ENCODE measurements around the gene MAPK4.

Gene MAPK4

DNA sequence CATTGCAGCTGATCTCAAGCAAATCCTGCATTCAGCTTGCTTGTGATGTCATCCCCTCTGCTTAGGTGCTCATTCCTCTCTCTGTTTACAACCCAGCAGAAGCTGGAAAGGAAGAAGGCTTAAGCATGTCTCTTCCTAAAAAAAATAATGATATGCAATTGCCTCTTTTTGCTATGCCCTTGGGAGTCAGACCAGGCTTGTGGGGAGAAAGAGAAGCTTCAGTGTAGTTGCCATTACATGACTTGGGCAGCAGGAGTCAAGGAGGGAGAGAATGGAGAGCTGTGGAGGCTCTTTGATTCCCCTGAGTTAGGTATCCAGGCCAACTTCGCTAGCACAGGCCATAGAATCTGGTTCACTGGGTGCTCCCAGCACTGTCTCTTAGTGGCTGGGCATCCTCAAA is 101.1 kb downstream of the MAPK4 start:
- Mint-ChIP-seq H3K36me3 (ENCODE audit: low read depth) (no peaks in the 10 kb centered on the region), H3K27me3 (ENCODE audit: low read depth) (peaks cover 3% of the 10 kb centered on the region), H3K4me3 (no peak overlapping the region), H3K4me1 (ENCODE audit: low read depth) (no peaks in the 10 kb centered on the region), H3K27ac (no peak overlapping the region), H3K9me3 (peaks cover 6% of the 10 kb centered on the region)

DNA sequence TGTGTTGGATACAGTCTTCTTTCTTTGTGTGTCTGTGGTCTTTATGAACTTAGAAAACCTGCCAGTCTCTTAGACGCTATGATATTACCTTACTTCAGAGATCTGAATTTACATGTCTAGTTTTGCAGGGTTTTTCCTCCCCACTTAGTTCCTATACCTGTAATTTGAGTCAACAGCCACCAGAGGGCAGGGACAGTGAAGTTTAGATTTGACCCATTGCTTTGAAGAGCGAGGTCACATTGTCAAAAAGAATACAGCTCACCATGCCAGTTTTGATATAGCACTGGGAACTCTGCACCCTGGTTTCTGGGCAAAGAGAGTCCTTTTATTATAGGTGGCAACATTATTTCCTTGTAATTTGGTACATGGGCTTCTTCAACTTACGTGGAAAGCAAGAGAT is 102.3 kb downstream of the MAPK4 start:
- no peaks in the 10 kb centered on the region for H3K4me1 Mint-ChIP-seq (ENCODE audit: low read depth)
- no peak overlapping the region for H3K4me3 Mint-ChIP-seq
- H3K36me3 Mint-ChIP-seq (ENCODE audit: low read depth), result no peaks in the 10 kb centered on the region
- peaks cover 6% of the 10 kb centered on the region for H3K9me3 Mint-ChIP-seq
- no peak overlapping the region for H3K27ac Mint-ChIP-seq
- H3K27me3 Mint-ChIP-seq (ENCODE audit: low read depth), result peaks cover 3% of the 10 kb centered on the region

DNA sequence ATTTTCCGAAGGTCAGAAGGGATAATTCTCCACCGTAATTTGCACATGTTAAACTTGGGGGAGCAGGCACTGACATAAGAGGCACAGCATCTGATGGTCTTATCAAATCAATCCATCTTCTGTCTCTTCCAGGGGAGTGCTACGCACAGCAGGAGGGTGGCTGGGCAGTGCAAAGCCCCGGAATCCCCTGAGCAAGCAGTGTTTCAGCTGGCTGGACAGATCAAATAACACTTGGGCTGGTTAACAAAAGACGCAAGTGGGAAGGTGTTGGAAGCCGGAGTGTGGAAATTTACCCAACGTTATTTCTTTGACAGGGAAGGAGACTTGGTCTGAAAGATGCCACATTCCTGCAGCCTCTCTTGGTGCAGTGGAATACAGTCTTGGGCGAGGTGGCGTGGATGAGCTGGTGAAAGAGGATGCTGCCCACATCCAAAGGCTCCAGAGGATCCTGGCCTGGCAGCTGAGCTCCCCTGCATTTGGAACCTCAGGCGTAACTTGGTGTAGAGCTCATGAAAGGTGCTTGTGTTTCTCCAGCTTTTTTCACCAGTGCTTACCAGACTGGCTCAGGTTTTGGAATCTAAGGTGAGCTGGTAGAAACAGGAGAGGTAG is 103.0 kb downstream of the MAPK4 start:
- Mint-ChIP-seq H3K4me1 (ENCODE audit: low read depth) (no peaks in the 10 kb centered on the region), H3K27me3 (ENCODE audit: low read depth) (peaks cover 3% of the 10 kb centered on the region), H3K4me3 (no peak overlapping the region), H3K27ac (no peak overlapping the region), H3K36me3 (ENCODE audit: low read depth) (no peaks in the 10 kb centered on the region), H3K9me3 (peaks cover 6% of the 10 kb centered on the region)

DNA sequence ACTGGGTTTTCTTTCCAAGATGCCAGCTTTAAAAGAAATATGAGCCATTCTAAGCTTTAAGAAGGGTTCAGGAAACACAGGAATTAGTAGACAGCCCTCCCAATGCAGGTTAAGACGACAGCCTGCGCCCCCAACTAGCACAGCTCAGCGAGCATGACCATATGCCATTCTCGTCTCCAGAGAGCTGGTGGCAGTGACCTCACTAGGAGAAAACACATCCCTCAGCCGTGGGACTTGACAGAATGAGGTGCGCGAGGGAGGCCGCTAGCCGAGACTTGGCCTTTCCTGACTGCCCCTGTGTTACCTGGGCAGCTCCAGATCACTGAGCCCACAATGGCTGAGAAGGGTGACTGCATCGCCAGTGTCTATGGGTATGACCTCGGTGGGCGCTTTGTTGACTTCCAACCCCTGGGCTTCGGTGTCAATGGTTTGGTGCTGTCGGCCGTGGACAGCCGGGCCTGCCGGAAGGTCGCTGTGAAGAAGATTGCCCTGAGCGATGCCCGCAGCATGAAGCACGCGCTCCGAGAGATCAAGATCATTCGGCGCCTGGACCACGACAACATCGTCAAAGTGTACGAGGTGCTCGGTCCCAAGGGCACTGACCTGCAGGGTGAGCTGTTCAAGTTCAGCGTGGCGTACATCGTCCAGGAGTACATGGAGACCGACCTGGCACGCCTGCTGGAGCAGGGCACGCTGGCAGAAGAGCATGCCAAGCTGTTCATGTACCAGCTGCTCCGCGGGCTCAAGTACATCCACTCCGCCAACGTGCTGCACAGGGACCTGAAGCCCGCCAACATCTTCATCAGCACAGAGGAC is 103.9 kb downstream of the MAPK4 start:
- Mint-ChIP-seq H3K27me3 (ENCODE audit: low read depth) (peaks cover 3% of the 10 kb centered on the region), H3K9me3 (peaks cover 6% of the 10 kb centered on the region), H3K36me3 (ENCODE audit: low read depth) (no peaks in the 10 kb centered on the region), H3K27ac (no peak overlapping the region), H3K4me3 (no peak overlapping the region), H3K4me1 (ENCODE audit: low read depth) (no peaks in the 10 kb centered on the region)

DNA sequence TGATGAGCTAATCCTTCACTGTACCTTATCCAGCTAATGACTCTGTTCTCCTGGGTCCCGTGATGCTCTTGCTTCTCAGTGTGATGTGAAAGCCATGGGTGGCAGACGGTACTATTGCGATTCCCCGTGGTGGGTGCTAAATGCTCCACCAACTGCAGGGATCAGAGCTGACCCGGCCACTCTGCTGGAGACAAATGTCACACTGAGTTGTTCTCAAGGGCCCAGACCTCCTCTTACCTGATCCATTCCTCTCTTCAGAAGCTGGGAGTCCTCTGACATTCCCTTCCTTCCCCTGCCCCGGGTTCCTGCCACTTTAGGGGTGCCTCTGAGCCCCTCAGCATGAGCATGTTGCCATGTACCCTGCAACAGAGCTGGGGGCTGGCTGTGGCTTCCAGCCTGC is 105.1 kb downstream of the MAPK4 start:
- Mint-ChIP-seq H3K27me3 (ENCODE audit: low read depth) (no peaks in the 10 kb centered on the region), H3K9me3 (peaks cover 6% of the 10 kb centered on the region), H3K36me3 (ENCODE audit: low read depth) (no peaks in the 10 kb centered on the region), H3K4me3 (no peak overlapping the region), H3K4me1 (ENCODE audit: low read depth) (no peaks in the 10 kb centered on the region), H3K27ac (no peak overlapping the region)

DNA sequence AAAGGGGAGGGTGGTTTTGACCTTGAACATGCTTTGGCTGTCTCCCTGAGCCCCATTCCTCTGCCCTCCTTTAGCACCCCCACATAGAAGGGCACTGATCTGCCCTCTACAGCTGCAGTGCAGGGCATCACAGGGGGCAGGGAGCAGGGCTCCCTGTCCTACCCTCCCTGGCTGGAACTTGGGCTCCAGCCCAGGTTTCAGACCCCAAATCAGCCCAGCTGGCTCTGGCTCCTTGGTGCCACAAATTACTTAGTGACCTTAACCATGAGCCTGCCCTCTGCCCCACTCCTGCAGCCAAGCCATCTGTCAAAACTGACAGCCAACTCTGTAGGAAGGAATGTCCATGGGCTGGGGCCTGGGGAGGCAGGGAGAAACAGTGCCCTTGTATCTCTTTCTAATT is 105.6 kb downstream of the MAPK4 start:
- Mint-ChIP-seq H3K9me3 (peaks cover 6% of the 10 kb centered on the region), H3K4me1 (ENCODE audit: low read depth) (no peaks in the 10 kb centered on the region), H3K4me3 (no peak overlapping the region), H3K27ac (no peak overlapping the region), H3K36me3 (ENCODE audit: low read depth) (no peaks in the 10 kb centered on the region), H3K27me3 (ENCODE audit: low read depth) (no peaks in the 10 kb centered on the region)

DNA sequence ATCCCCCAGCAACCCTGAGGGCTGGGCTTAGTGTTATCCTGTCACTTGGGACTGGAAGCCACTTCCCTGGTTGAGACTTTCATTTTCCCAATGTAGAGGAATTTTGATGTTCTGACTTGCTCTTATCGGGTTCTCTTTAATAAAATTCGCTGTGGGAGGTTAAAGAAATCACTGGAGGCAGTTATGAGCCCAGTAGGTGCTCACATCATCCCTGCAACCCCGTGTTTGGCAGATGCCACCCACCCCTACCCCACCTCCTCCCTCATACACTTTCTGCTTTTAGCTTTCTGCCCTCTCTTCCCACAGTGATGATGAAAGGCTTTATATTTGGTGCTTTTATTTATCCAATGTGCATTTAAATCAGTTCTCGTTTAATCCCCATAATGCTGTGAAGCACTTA is 106.6 kb downstream of the MAPK4 start:
- Mint-ChIP-seq H3K27ac (no peak overlapping the region), H3K27me3 (ENCODE audit: low read depth) (no peaks in the 10 kb centered on the region), H3K9me3 (peaks cover 6% of the 10 kb centered on the region), H3K4me1 (ENCODE audit: low read depth) (no peaks in the 10 kb centered on the region), H3K4me3 (no peak overlapping the region), H3K36me3 (ENCODE audit: low read depth) (no peaks in the 10 kb centered on the region)

DNA sequence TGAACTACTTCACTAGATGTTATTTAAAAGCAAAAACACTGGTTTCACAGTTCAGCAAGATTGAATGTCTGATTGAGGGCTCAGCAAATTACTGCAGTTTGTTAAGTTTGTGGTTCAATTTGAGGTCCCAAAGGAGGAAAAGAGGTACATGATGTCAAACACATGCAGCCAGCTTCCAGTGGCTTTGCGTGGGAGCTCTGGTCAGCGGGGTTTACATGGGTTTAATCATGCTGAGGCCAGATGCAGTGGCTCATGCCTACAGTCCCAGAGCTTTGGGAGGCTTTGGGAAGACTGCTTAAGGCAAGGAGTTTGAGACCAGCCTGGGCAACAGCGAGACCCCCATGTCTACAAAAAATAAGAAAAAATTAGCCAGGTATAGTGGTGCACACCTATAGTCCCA is 111.5 kb downstream of the MAPK4 start:
- Mint-ChIP-seq H3K4me3 (no peak overlapping the region), H3K4me1 (ENCODE audit: low read depth) (no peaks in the 10 kb centered on the region), H3K27me3 (ENCODE audit: low read depth) (no peaks in the 10 kb centered on the region), H3K9me3 (no peaks in the 10 kb centered on the region), H3K27ac (no peak overlapping the region), H3K36me3 (ENCODE audit: low read depth) (no peaks in the 10 kb centered on the region)

DNA sequence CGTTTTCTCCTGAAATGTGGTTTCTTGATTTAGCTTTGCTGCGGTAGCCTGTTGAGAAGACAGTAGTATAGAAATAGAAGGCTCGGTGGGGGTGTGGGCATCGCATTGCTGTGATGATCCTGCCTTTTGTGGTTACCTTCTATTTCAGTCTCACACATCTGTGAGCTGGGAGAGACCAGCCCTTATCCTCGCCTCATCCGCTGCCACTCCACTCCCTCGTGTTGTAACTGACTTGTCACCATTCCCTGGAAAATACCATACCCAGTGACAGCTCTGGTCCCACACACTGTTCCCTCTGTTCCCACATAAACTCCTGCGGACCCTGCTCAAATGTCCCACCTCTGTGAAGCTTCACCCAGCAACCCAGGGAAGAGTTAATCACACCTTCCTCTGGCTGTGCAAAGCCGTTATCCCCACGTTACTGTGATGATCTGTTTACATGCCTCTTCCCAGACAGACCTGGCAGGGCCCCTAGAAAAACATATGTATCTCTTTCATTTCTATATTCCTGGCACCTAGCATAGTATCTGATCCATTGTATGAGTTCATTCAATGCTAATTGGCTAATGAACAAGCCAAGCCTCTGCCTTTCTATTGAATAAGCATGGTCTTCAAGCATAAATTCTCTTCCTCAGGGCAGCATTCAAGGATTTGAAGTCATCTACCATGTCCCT is 114.6 kb downstream of the MAPK4 start:
- H3K9me3 Mint-ChIP-seq, result no peaks in the 10 kb centered on the region
- H3K4me3 Mint-ChIP-seq, result no peak overlapping the region
- H3K27me3 Mint-ChIP-seq (ENCODE audit: low read depth), result no peaks in the 10 kb centered on the region
- H3K27ac Mint-ChIP-seq, result no peak overlapping the region
- no peaks in the 10 kb centered on the region for H3K36me3 Mint-ChIP-seq (ENCODE audit: low read depth)
- no peaks in the 10 kb centered on the region for H3K4me1 Mint-ChIP-seq (ENCODE audit: low read depth)

DNA sequence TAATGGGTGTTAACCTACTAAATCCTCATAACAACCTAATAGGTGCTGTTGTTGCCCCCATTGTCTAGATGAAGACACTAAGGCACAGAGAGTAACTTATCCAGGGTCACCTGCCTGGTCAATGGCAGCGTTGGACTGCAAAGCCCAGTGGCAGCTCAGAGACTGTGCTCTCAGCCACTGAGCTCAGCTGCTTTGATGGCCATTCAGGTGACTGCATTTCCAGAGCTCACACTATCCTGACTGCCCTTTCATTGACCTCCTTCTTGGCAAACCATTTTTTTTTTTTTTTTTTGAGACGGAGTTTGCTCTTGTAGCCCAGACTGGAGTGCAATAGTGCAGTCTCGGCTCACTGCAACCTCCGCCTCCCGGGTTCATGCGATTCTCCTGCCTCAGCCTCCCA is 115.2 kb downstream of the MAPK4 start:
- Mint-ChIP-seq H3K9me3 (no peaks in the 10 kb centered on the region), H3K27ac (no peak overlapping the region), H3K4me1 (ENCODE audit: low read depth) (no peaks in the 10 kb centered on the region), H3K4me3 (no peak overlapping the region), H3K27me3 (ENCODE audit: low read depth) (no peaks in the 10 kb centered on the region), H3K36me3 (ENCODE audit: low read depth) (no peaks in the 10 kb centered on the region)

DNA sequence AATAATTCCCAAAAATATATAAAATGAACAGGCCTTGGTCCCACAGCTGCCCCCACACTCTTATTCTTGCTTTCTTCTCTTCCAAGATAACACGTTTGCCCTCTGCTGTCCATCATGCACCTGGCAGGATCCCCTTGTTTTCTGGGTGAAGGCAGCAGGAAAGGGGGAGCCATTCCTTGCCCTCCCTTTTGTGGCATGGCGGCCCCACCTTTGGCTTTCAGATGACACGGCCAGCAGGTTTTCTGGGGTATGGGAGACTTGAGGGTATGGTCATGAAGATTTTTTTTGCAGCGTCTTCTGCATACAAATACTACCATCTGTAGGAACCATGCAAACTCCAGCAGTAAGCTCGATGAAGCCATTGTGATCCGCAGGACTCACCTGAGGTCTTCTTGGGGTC is 118.8 kb downstream of the MAPK4 start:
- no peaks in the 10 kb centered on the region for H3K27me3 Mint-ChIP-seq (ENCODE audit: low read depth)
- H3K4me1 Mint-ChIP-seq (ENCODE audit: low read depth), result no peaks in the 10 kb centered on the region
- no peaks in the 10 kb centered on the region for H3K9me3 Mint-ChIP-seq

DNA sequence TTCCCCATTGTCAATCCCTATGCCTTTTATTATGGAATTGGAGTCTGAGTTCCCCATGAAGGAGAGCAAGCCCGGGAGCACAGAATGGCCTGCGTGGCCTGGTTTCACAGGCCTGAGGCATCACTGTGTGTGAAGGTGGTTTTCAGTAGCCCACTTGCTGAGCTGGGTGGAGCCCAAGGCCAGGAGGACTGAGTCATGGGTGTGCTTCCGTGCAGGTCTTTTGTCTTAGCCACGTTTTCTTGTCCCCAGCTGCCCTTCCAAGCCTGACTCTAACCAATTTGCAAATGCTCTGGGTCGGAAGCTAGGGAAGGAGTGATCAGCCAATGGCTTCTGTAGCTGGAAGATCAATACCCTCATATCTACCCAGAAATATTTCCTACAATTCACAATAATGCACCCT is 119.2 kb downstream of the MAPK4 start:
- H3K4me1 Mint-ChIP-seq (ENCODE audit: low read depth), result no peaks in the 10 kb centered on the region
- H3K4me3 Mint-ChIP-seq, result no peak overlapping the region
- no peaks in the 10 kb centered on the region for H3K9me3 Mint-ChIP-seq
- H3K27me3 Mint-ChIP-seq (ENCODE audit: low read depth), result no peaks in the 10 kb centered on the region
- no peaks in the 10 kb centered on the region for H3K36me3 Mint-ChIP-seq (ENCODE audit: low read depth)
- no peak overlapping the region for H3K27ac Mint-ChIP-seq

More for the DNA sequence above, 118.8 kb downstream of the MAPK4 start:
- no peak overlapping the region for H3K4me3 Mint-ChIP-seq
- H3K27ac Mint-ChIP-seq, result no peak overlapping the region
- H3K36me3 Mint-ChIP-seq (ENCODE audit: low read depth), result no peaks in the 10 kb centered on the region

DNA sequence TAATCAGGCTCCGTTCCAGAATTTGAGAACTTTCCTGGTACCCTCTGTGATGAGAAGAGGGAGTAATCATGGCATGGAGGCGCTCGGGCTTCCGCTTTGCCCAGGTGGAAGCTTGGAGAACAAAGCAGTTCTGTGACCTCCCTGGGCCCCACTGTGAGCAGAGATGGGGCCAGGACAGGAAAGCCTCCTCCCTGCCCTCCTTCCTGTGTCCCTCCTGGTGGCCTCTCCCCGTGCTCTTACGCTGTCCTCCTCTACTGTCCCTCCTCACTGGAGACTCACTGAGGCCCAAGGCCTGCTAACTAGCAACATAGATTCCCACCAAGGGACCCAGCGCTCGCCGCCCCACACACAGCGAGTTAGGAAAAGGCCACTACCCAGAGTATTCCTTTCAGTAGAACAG is 119.8 kb downstream of the MAPK4 start:
- Mint-ChIP-seq H3K4me1 (ENCODE audit: low read depth) (no peaks in the 10 kb centered on the region), H3K27me3 (ENCODE audit: low read depth) (no peaks in the 10 kb centered on the region), H3K27ac (no peak overlapping the region), H3K36me3 (ENCODE audit: low read depth) (no peaks in the 10 kb centered on the region), H3K4me3 (no peak overlapping the region), H3K9me3 (no peaks in the 10 kb centered on the region)

DNA sequence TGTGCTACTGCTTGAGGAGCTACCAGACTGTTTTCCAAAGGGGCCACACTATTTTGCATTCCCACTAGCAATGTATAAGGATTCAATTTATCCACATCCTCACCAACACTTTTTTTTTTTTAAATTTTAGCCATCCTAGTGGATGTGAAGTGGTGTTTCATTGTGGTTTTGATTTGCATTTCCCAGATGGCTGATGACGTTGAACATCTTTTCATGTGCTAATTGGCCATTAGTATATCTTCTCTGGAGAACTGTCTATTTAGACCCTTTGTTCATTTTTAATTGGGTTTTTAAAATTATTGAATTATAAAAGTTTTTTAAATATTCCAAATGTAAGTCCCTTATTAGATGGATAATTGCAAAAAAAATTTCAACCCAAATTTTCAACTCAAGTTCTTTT is 121.1 kb downstream of the MAPK4 start:
- H3K27me3 Mint-ChIP-seq (ENCODE audit: low read depth), result no peaks in the 10 kb centered on the region
- no peaks in the 10 kb centered on the region for H3K4me1 Mint-ChIP-seq (ENCODE audit: low read depth)
- no peak overlapping the region for H3K4me3 Mint-ChIP-seq
- H3K27ac Mint-ChIP-seq, result no peak overlapping the region
- no peaks in the 10 kb centered on the region for H3K36me3 Mint-ChIP-seq (ENCODE audit: low read depth)
- H3K9me3 Mint-ChIP-seq, result no peaks in the 10 kb centered on the region

DNA sequence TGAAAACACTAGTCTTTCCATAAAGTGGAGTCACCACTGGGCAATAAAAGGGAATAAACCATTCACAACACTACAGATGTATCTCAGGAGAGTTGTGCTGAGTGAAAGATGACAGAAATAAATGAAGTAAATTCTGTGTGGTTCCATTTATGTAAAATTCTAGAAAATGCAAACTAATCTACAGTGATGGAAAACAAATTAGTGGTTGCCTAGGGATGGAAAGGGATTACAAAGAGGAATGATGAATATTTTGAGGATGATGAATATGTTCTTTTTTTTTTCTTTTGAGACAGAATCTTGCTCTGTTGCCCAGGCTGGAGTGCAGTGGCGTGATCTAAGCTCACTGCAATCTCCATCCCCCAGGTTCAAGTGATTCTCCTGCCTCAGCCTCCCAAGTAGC is 123.0 kb downstream of the MAPK4 start:
- H3K36me3 Mint-ChIP-seq (ENCODE audit: low read depth), result no peaks in the 10 kb centered on the region
- H3K27ac Mint-ChIP-seq, result no peak overlapping the region
- H3K9me3 Mint-ChIP-seq, result no peaks in the 10 kb centered on the region
- no peaks in the 10 kb centered on the region for H3K4me1 Mint-ChIP-seq (ENCODE audit: low read depth)
- no peak overlapping the region for H3K4me3 Mint-ChIP-seq
- no peaks in the 10 kb centered on the region for H3K27me3 Mint-ChIP-seq (ENCODE audit: low read depth)
